Right lobe of liver (tissue), 6 donors: ENCODE data around the gene SUMO2. TPM values are rescaled to one million over a fixed set of nuclear protein-coding genes. Genes with fewer than 3 reads are reported as not detected.

Experiments
- ATAC-seq, 4 donors: fragments of 200-7000 bp; cut with Tn5 transposase; one replicate each; pipeline ENCODE4 v1.9.1; 2020; ENCODE audit warnings: mild to moderate bottlenecking in 4 of 4, moderate library complexity in 4 of 4
- DNase-seq, 3 donors: peaks; one replicate each; pipeline ENCODE4 v3.0.0-alpha.2; 2020
- H3K27ac ChIP-seq, 3 donors: fragments of 200-600 bp; one replicate each; pipeline ENCODE4 v1.8.0; 2022
- H3K27me3 ChIP-seq, 2 donors: fragments of 200-600 bp; one replicate each; pipeline ENCODE4 v1.8.0; 2022
- H3K36me3 ChIP-seq, 4 donors: fragments of 200-600 bp; sonication (generic) in 1 of 4; one replicate each; pipeline versions ENCODE4 v1.5.1 to v1.8.0; 2017 to 2022; ENCODE audit warnings: control low read depth in 1 of 4
- H3K4me1 ChIP-seq, 4 donors: fragments of 200-600 bp; sonication (generic) in 1 of 4; one replicate each; pipeline versions ENCODE4 v1.5.1 to v1.8.0; 2017 to 2022; ENCODE audit warnings: control low read depth in 1 of 4
- H3K4me3 ChIP-seq, 3 donors: fragments of 200-600 bp; one replicate each; pipeline ENCODE4 v1.8.0; 2022
- H3K9me3 ChIP-seq, 4 donors: fragments of 200-600 bp; sonication (generic) in 1 of 4; one replicate each; pipeline versions ENCODE4 v1.5.1 to v1.8.0; 2017 to 2022; ENCODE audit warnings: control low read depth in 1 of 4
- POLR2A ChIP-seq: fragments of 450-650 bp; IDR thresholded peaks from one replicate; pipeline ENCODE4 v1.6.1; 2017; ENCODE audit warnings: antibody characterized with exemption, mild to moderate bottlenecking
- WGBS: methylation state at CpG from one replicate; pipeline ENCODE4 v1.1.6; 2018; ENCODE audit warnings: low coverage, low lambda C conversion rate; ENCODE audit not compliant: insufficient coverage; ENCODE audit errors: missing lambda C conversion rate; 5-methylcytosine and 5-hydroxymethylcytosine counted together
- intact Hi-C, 2 donors: fragments of 100-400 bp; cut with DNase I; formaldehyde crosslinking; loops; one replicate each; pipeline versions ENCODE4 v1.11.2 to v1.14.1; 2022
- small RNA-seq, 2 experiments: library from RNA; depleted of rRNA; stranded (forward); fragments of <200 nt; gene quantifications; one replicate each; pipeline ENCODE3, GENCODE V24; 2016
- total RNA-seq, 6 experiments: library from RNA; depleted of rRNA in 2 of 6; stranded (reverse); fragments of >200 nt in 2 of 6; fragmentation: NEBNext Ultra II Directional in 3 of 6; extraction: Animal tissue kit (Norgen Biotek cat#: 25700) in 3 of 6; gene quantifications; one replicate each; pipeline versions ENCODE4 v1.1.0 to v1.2.4, GENCODE V29; 2016 to 2023
- TF ChIP-seq, protein P1 (sequence below), 4 donors: fragments of 200-600 bp in 3 of 4; fragments of 450-650 bp in 1 of 4; IDR thresholded peaks; one replicate each; pipeline versions ENCODE4 v1.5.1 to v1.8.0; 2016 to 2022; ENCODE audit warnings: antibody characterized with exemption in 4 of 4, mild to moderate bottlenecking in 2 of 4
- donor health status: DM: no; HTN: yes; CAD: no.
- donor health status: DM: no; HTN: no; CAD: no.
- donor health status: DM: no; HTN: no; CAD: no.
- donor health status: DM: no; HTN: yes; CAD: no.
- donor health status: DM: no; HTN: yes; CAD: no.

Gene SUMO2
- total RNA-seq, 6 experiments from 2014 or later = 23.6 to 120 (median 108) TPM

DNA sequence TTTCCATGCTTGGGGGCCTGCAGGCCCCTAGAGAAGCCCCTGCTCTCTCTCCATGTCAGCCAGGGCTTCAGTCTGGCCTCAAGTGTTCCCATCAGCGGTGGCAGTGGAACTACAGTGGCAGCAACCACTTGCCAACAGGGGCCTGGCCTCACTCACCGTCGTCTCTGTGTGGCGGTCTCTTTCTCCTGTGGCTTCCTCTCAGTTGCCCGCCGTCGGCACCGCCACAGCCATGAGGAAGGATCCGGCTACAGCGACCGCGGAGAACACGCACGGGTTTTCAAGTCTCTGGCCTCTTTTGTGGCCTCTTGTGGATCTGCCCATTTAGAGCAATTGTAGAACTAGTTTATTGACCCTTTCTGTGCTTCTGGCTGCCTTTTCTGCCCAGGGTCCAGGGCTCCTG, 64.5 kb downstream of the SUMO2 start:
- Histone ChIP-seq H3K27ac (no peak overlapping the region), H3K4me3 (no peak overlapping the region), H3K4me1 (peaks cover 0 to 16% (median 2%) of the 10 kb centered on the region in 4 donors), H3K36me3 (no peaks in the 10 kb centered on the region), H3K27me3 (no peaks in the 10 kb centered on the region), H3K9me3 (no peaks in the 10 kb centered on the region)
- WGBS = no CpG with 5 or more reads among the region's 14 CpGs
- DNase-seq = no peak
- TF ChIP-seq, protein P1, sequence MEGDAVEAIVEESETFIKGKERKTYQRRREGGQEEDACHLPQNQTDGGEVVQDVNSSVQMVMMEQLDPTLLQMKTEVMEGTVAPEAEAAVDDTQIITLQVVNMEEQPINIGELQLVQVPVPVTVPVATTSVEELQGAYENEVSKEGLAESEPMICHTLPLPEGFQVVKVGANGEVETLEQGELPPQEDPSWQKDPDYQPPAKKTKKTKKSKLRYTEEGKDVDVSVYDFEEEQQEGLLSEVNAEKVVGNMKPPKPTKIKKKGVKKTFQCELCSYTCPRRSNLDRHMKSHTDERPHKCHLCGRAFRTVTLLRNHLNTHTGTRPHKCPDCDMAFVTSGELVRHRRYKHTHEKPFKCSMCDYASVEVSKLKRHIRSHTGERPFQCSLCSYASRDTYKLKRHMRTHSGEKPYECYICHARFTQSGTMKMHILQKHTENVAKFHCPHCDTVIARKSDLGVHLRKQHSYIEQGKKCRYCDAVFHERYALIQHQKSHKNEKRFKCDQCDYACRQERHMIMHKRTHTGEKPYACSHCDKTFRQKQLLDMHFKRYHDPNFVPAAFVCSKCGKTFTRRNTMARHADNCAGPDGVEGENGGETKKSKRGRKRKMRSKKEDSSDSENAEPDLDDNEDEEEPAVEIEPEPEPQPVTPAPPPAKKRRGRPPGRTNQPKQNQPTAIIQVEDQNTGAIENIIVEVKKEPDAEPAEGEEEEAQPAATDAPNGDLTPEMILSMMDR (IDR thresholded peaks at IDR 0.05) = no peak
- TF ChIP-seq POLR2A = no peak
- no peak for ATAC-seq
- intact Hi-C loops = loop anchor here (10.0 kb wide), 2 partner anchors 54 to 86 kb away; partner anchors contain the start of gene NUP85 (in 1 of the 2)

GRCh38 chr17:75116737-75117136, 66.0 kb downstream of the SUMO2 start:
- H3K27me3 ChIP-seq = no peaks in the 10 kb centered on the region
- DNase-seq (no peak), ATAC-seq (no peak)
- no peak overlapping the region for H3K4me3 ChIP-seq
- no peaks in the 10 kb centered on the region for H3K36me3 ChIP-seq
- WGBS = 41% methylated on average over 4 of the region's 9 CpGs
- TF ChIP-seq, protein P1 (IDR thresholded peaks at IDR 0.05) = no peak
- no peak for TF ChIP-seq POLR2A
- H3K27ac ChIP-seq = no peak overlapping the region
- peaks cover 0 to 16% (median 2%) of the 10 kb centered on the region in 4 donors for H3K4me1 ChIP-seq
- no peaks in the 10 kb centered on the region for H3K9me3 ChIP-seq
- intact Hi-C loops = loop anchor here (10.0 kb wide), 2 partner anchors 52 to 88 kb away; partner anchors contain the start of gene NUP85 (in 1 of the 2)

Small RNA genes lying within 50 kb of the gene (small RNA-seq; reads per million reads assigned to genes)
- 0 reads per million in 2 experiments for gene RF00019

Other genes starting within 250 kb of the SUMO2 start
- not detected for gene OTOP3, start 247.1 kb downstream of the SUMO2 start, total RNA-seq
- 1 to 10 TPM; 3.5 to 6.6 (median 4.5) TPM for gene HID1, start 210.2 kb downstream of the SUMO2 start, total RNA-seq
- 1 to 10 TPM in 4 of 6 experiments, under 1 TPM in 2; 0.64 to 2.3 (median 1.4) TPM for gene CDR2L, start 195.3 kb downstream of the SUMO2 start, total RNA-seq
- gene MRPL58, start 170.3 kb downstream of the SUMO2 start, total RNA-seq = 100 to 1,000 TPM in 1 of 6 experiments, 10 to 100 TPM in 5; 23.7 to 112 (median 28.1) TPM
- gene ATP5PD, start 136.0 kb downstream of the SUMO2 start, total RNA-seq = 100 to 1,000 TPM; 145 to 262 (median 179) TPM
- 10 to 100 TPM in 1 of 6 experiments, 1 to 10 TPM in 5; 7.2 to 10.3 (median 8.1) TPM for gene KCTD2, start 135.7 kb downstream of the SUMO2 start, total RNA-seq
- gene SLC16A5, start 95.0 kb downstream of the SUMO2 start, total RNA-seq = 1 to 10 TPM; 1.2 to 3.7 (median 1.7) TPM
- 1 to 10 TPM; 4.7 to 6.3 (median 5.3) TPM for gene ARMC7, start 73.0 kb downstream of the SUMO2 start, total RNA-seq
- gene NT5C, start 51.2 kb downstream of the SUMO2 start, total RNA-seq = 10 to 100 TPM; 10.5 to 35.1 (median 12.6) TPM
- 10 to 100 TPM; 16.7 to 57.8 (median 29.5) TPM for gene JPT1, start 28.4 kb downstream of the SUMO2 start, total RNA-seq
- 10 to 100 TPM; 15.3 to 32.8 (median 25.9) TPM for gene NUP85, start 22.7 kb upstream of the SUMO2 start, total RNA-seq
- 10 to 100 TPM; 12.4 to 18.9 (median 15.8) TPM for gene GGA3, start 78.6 kb upstream of the SUMO2 start, total RNA-seq
- gene MRPS7, start 78.9 kb upstream of the SUMO2 start, total RNA-seq = 10 to 100 TPM; 29.6 to 37.2 (median 33.7) TPM
- gene MIF4GD, start 88.3 kb upstream of the SUMO2 start, total RNA-seq = 10 to 100 TPM in 2 of 6 experiments, 1 to 10 TPM in 4; 7.3 to 21.9 (median 8.2) TPM
- gene SLC25A19, start 106.5 kb upstream of the SUMO2 start, total RNA-seq = 10 to 100 TPM in 2 of 6 experiments, 1 to 10 TPM in 4; 3.8 to 13.4 (median 7.3) TPM
- 10 to 100 TPM; 42.4 to 70.5 (median 53.8) TPM for gene GRB2, start 222.7 kb upstream of the SUMO2 start, total RNA-seq